ENCODE data around the gene ANK3. TPM values are rescaled to one million over a fixed set of nuclear protein-coding genes. Genes with fewer than 3 reads are reported as not detected.
A peak's percentile ranks its signal among the peaks of the same experiment; 100 is the strongest.

Gene ANK3
- total and polyA plus RNA-seq, 3 donors from 2014 or later, result 23.5 to 39.9 (median 38.6) TPM

GRCh38 chr10:60032723-60033122 is 357.0 kb downstream of the ANK3 start:
- peak; percentile 73 for DNase-seq
- H3K9me3 ChIP-seq, result no peaks in the 10 kb centered on the region
- no peak overlapping the region for H3K27ac ChIP-seq
- intact Hi-C loops (cut with DNase I; ENCODE audit: low total_unique reads), result no loop called here
- no peaks in the 10 kb centered on the region for H3K27me3 ChIP-seq
- peak in 2 of 3 experiments; percentile 12 to 32 for TF ChIP-seq CTCF (IDR thresholded peaks at IDR 0.05)
- no peak for TF ChIP-seq POLR2A (IDR thresholded peaks at IDR 0.05)
- no peaks in the 10 kb centered on the region for H3K36me3 ChIP-seq (ENCODE audit: low read depth, missing control alignments)
- no peaks in the 10 kb centered on the region for H3K4me1 ChIP-seq
- no peak overlapping the region for H3K4me3 ChIP-seq
- WGBS, 2 donors, result 60 to 65% methylated on average over 1 of the region's 1 CpG

- no peak for TF ChIP-seq CTCF (IDR thresholded peaks at IDR 0.05)
- no peak for TF ChIP-seq POLR2A (IDR thresholded peaks at IDR 0.05)
- H3K9me3 ChIP-seq, result no peaks in the 10 kb centered on the region
- H3K27ac ChIP-seq, result no peak overlapping the region
- DNase-seq, result no peak
- H3K36me3 ChIP-seq (ENCODE audit: low read depth, missing control alignments), result no peaks in the 10 kb centered on the region
- intact Hi-C loops (cut with DNase I; ENCODE audit: low total_unique reads), result no loop called here
- H3K27me3 ChIP-seq, result no peaks in the 10 kb centered on the region
- no peaks in the 10 kb centered on the region for H3K4me1 ChIP-seq
- H3K4me3 ChIP-seq, result no peak overlapping the region
These were observed 358.0 kb downstream of the ANK3 start for GRCh38 chr10:60031664-60032063.

GRCh38 chr10:60031183-60031582 is 358.5 kb downstream of the ANK3 start:
- WGBS, 2 donors, result 89 to 96% methylated on average over 1 of the region's 1 CpG
- no peak overlapping the region for H3K27ac ChIP-seq
- no peaks in the 10 kb centered on the region for H3K9me3 ChIP-seq
- intact Hi-C loops (cut with DNase I; ENCODE audit: low total_unique reads), result no loop called here
- no peak for TF ChIP-seq POLR2A (IDR thresholded peaks at IDR 0.05)
- TF ChIP-seq CTCF (IDR thresholded peaks at IDR 0.05), result no peak
- no peaks in the 10 kb centered on the region for H3K36me3 ChIP-seq (ENCODE audit: low read depth, missing control alignments)
- H3K4me3 ChIP-seq, result no peak overlapping the region
- H3K27me3 ChIP-seq, result no peaks in the 10 kb centered on the region
- DNase-seq, result no peak
- no peaks in the 10 kb centered on the region for H3K4me1 ChIP-seq

GRCh38 chr10:60029475-60029874 is 360.2 kb downstream of the ANK3 start:
- TF ChIP-seq POLR2A (IDR thresholded peaks at IDR 0.05) (no peak), CTCF (IDR thresholded peaks at IDR 0.05) (no peak)
- Histone ChIP-seq H3K9me3 (no peaks in the 10 kb centered on the region), H3K27me3 (no peaks in the 10 kb centered on the region), H3K4me3 (no peak overlapping the region), H3K27ac (no peak overlapping the region), H3K4me1 (no peaks in the 10 kb centered on the region), H3K36me3 (ENCODE audit: low read depth, missing control alignments) (no peaks in the 10 kb centered on the region)
- DNase-seq, result no peak
- intact Hi-C loops (cut with DNase I; ENCODE audit: low total_unique reads), result no loop called here
- WGBS, 2 donors, result 57 to 69% methylated on average over 6 of the region's 6 CpGs

- no peaks in the 10 kb centered on the region for H3K27me3 ChIP-seq
- H3K4me3 ChIP-seq, result no peak overlapping the region
- H3K4me1 ChIP-seq, result no peaks in the 10 kb centered on the region
- TF ChIP-seq POLR2A (IDR thresholded peaks at IDR 0.05) (no peak), CTCF (IDR thresholded peaks at IDR 0.05) (no peak)
- no peaks in the 10 kb centered on the region for H3K9me3 ChIP-seq
- no peak overlapping the region for H3K27ac ChIP-seq
- 85 to 96% methylated on average over 1 of the region's 1 CpG for WGBS, 2 donors
- no peak for DNase-seq
- H3K36me3 ChIP-seq (ENCODE audit: low read depth, missing control alignments), result no peaks in the 10 kb centered on the region
- intact Hi-C loops (cut with DNase I; ENCODE audit: low total_unique reads), result no loop called here
These were observed 361.6 kb downstream of the ANK3 start for GRCh38 chr10:60028081-60028480.

All from testis (tissue), 3 donors.